Thymus (tissue), 11 donors: ENCODE measurements around the gene VARS2. TPM values are rescaled to one million over a fixed set of nuclear protein-coding genes. Genes with fewer than 3 reads are reported as not detected.
"Not testable (repeated sequence)": the region's sequence is repeated elsewhere in the genome, so short reads cannot be mapped to it uniquely, and the experiment has no call there.

Experiments
- DNase-seq, 9 donors: peaks; one replicate each; pipeline ENCODE4 v3.0.0-alpha.2; 2013; ENCODE audit warnings: low spot score in 9 of 9, low read depth in 6 of 9, missing footprints in 1 of 9
- H3K27ac ChIP-seq, 2 donors: one replicate each; pipeline ENCODE4 v1.5.1; 2013; ENCODE audit warnings: control low read depth in 1 of 2, low read depth in 1 of 2, low read length in 1 of 2, mild to moderate bottlenecking in 1 of 2, moderate library complexity in 1 of 2
- H3K27me3 ChIP-seq, 2 donors: one replicate each; pipeline ENCODE4 v1.5.1; 2013; ENCODE audit warnings: low read length in 1 of 2; ENCODE audit not compliant: control insufficient read depth in 2 of 2, insufficient read depth in 1 of 2
- H3K36me3 ChIP-seq, 2 donors: one replicate each; pipeline ENCODE4 v1.5.1; 2013; ENCODE audit warnings: low read length in 1 of 2, mild to moderate bottlenecking in 1 of 2, moderate library complexity in 1 of 2; ENCODE audit not compliant: control insufficient read depth in 2 of 2, insufficient read depth in 2 of 2
- H3K4me1 ChIP-seq, 2 donors: one replicate each; pipeline ENCODE4 v1.5.1; 2013; ENCODE audit warnings: low read length in 2 of 2; ENCODE audit not compliant: control insufficient read depth in 2 of 2, insufficient read depth in 2 of 2
- H3K4me3 ChIP-seq, 2 donors: one replicate each; pipeline ENCODE4 v1.5.1; 2013; ENCODE audit warnings: low read length in 2 of 2, control low read depth in 1 of 2, mild to moderate bottlenecking in 1 of 2
- H3K9me3 ChIP-seq, 2 donors: one replicate each; pipeline ENCODE4 v1.5.1; 2013; ENCODE audit warnings: low read length in 1 of 2, mild to moderate bottlenecking in 1 of 2; ENCODE audit not compliant: control insufficient read depth in 2 of 2, insufficient read depth in 1 of 2
- WGBS: extraction: QIAGEN DNeasy Blood & Tissue Kit; methylation state at CpG from one replicate; pipeline ENCODE4 v1.1.7; 2013; 5-methylcytosine and 5-hydroxymethylcytosine counted together
- polyA plus RNA-seq: library from polyadenylated mRNA; stranded (reverse); fragments of 200-250 nt; gene quantifications from one replicate; pipeline ENCODE4 v1.2.3, GENCODE V29; 2013
- total RNA-seq: library from RNA; stranded (reverse); fragments of 120-200 nt; gene quantifications from one replicate; pipeline ENCODE4 v1.2.4, GENCODE V29; 2013
- donor health status: healthy.

Gene VARS2
- total and polyA plus RNA-seq, 2 donors: 30.3 to 40.4 TPM

GRCh38 chr6:30957716-30958115 lies 43.7 kb downstream of the VARS2 start:
- H3K9me3 ChIP-seq: peaks cover 0 to 4% of the 10 kb centered on the region in 2 donors
- no peaks in the 10 kb centered on the region for H3K36me3 ChIP-seq
- WGBS: 71% methylated on average over 2 of the region's 2 CpGs
- no peak for DNase-seq
- no peak overlapping the region for H3K27ac ChIP-seq
- H3K4me1 ChIP-seq: peaks cover 5 to 11% of the 10 kb centered on the region in 2 donors
- peaks cover 21 to 75% of the 10 kb centered on the region in 2 donors for H3K27me3 ChIP-seq
- no peak overlapping the region for H3K4me3 ChIP-seq

DNA sequence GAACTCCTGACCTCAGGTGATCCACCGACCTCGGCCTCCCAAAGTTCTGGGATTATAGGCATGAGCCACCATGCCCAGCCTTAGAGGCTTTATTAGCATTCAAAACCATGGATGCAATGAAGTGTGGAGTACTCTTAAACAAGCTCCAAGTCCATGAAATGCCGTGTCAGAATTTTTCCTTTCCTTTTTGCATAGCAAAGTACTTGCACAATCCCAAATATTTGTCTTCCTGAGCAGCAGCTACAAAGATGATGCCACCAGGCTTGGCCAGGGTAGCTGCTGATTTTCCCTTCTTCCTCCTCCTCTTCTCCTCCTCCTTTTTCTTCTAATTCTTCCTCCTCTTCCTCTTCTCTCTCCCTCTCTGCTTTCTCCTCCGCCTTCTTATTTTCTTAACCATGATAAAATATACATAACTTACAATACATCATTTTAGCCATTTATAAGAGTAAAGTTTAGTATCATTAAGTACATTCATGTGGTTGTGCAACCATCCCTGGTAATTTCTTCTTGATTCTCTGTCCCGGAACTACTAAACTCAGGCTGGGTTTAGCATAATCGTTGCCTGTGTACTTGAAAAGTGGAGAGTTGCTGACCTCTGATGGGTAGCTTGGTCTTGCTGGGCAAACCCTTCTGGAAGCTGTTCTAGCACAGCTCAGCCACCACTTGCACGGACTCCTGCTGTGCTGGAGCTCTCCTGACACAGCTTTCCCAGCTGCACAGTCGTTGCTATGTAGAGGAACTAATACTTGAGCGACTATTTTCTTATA lies 47.1 kb downstream of the VARS2 start:
- Histone ChIP-seq H3K9me3 (no peaks in the 10 kb centered on the region), H3K36me3 (no peaks in the 10 kb centered on the region), H3K4me3 (no peak overlapping the region), H3K4me1 (peaks cover 0 to 1% of the 10 kb centered on the region in 2 donors), H3K27me3 (peaks cover 10 to 62% of the 10 kb centered on the region in 2 donors), H3K27ac (no peak overlapping the region)
- 90% methylated on average over 9 of the region's 9 CpGs for WGBS
- DNase-seq: no peak

GRCh38 chr6:30962716-30963115 lies 48.7 kb downstream of the VARS2 start:
- H3K4me1 ChIP-seq: no peaks in the 10 kb centered on the region
- no peak overlapping the region for H3K4me3 ChIP-seq
- H3K36me3 ChIP-seq: no peaks in the 10 kb centered on the region
- H3K27me3 ChIP-seq: peaks cover 3 to 46% of the 10 kb centered on the region in 2 donors
- no peak for DNase-seq
- H3K9me3 ChIP-seq: no peaks in the 10 kb centered on the region
- no peak overlapping the region for H3K27ac ChIP-seq

- no peaks in the 10 kb centered on the region for H3K4me1 ChIP-seq
- no peaks in the 10 kb centered on the region for H3K9me3 ChIP-seq
- no peak for DNase-seq
- no peak overlapping the region for H3K4me3 ChIP-seq
- peaks cover 0 to 39% of the 10 kb centered on the region in 2 donors for H3K27me3 ChIP-seq
- WGBS: 97% methylated on average over 6 of the region's 6 CpGs
- H3K36me3 ChIP-seq: no peaks in the 10 kb centered on the region
- H3K27ac ChIP-seq: no peak overlapping the region
Observed at GRCh38 chr6:30963641-30964040, 49.6 kb downstream of the VARS2 start.

DNA sequence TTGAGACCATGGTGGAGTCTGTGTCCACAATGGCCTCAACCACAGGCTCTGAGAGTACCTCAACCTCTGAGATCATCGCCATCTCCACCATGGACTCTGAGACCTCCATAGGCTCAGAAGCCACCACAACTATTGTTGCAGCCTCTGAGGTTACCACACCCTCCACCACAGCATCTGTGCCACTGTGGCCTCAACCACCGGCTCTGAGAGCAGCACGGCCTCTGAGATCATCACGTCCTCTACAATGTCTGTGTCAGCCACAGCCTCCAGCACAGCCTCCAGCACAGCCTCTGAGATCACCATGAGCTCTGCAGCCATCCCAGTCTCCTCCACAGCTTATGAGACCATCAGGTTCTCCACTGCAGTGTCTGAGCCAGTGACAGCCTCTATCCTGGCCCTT lies 50.0 kb downstream of the VARS2 start:
- no peak for DNase-seq
- Histone ChIP-seq H3K36me3 (no peaks in the 10 kb centered on the region), H3K4me3 (no peak overlapping the region), H3K27me3 (peaks cover 0 to 34% of the 10 kb centered on the region in 2 donors), H3K4me1 (no peaks in the 10 kb centered on the region), H3K9me3 (no peaks in the 10 kb centered on the region), H3K27ac (no peak overlapping the region)
- WGBS: 72% methylated on average over 4 of the region's 4 CpGs

DNA sequence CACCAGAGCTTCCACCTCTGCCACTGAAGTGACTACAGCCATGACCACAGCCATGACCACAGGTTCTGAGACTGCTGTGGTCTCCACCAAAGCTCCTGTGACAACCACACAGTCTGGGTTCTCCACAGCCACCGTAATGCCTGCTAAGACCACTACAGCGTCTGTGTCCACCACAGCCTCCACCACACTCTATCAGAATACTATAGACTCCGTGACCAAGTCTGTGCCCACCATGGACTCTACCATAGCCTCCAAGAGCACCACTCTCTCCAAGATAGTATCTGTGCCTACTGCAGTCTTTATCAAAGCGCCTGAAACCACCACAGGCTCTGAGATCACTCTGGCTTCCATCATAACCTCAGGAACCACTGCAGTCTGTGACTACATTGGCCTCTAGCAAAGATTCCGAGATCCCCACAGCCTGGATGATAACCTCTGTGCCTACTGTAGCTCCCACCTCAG lies 51.1 kb downstream of the VARS2 start:
- no peak overlapping the region for H3K4me3 ChIP-seq
- no peak for DNase-seq
- peaks cover 0 to 30% of the 10 kb centered on the region in 2 donors for H3K27me3 ChIP-seq
- WGBS: 70% methylated on average over 5 of the region's 5 CpGs
- no peak overlapping the region for H3K27ac ChIP-seq
- no peaks in the 10 kb centered on the region for H3K4me1 ChIP-seq
- H3K36me3 ChIP-seq: no peaks in the 10 kb centered on the region
- no peaks in the 10 kb centered on the region for H3K9me3 ChIP-seq

DNA sequence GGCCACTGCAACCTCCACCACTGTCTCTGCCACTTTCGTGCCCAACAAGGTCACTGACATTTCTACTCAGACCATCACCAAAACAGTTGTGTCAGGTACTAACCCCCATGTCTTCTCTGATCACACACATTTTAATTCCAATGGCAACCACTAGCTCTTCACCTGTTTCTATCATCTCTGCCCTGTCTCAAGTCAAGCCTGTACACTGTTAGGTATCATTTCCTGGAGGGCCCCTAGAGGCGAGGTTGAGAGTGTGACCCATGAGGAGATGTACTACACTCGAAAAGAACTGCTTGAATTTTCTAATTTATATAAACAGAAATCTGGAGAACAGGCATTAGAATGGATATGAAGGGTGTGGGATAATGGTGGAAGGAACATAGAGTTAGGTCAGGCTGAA lies 52.1 kb downstream of the VARS2 start:
- no peaks in the 10 kb centered on the region for H3K36me3 ChIP-seq
- no peak for DNase-seq
- no peaks in the 10 kb centered on the region for H3K9me3 ChIP-seq
- WGBS: 62% methylated on average over 3 of the region's 3 CpGs
- no peaks in the 10 kb centered on the region for H3K4me1 ChIP-seq
- H3K27ac ChIP-seq: no peak overlapping the region
- peaks cover 0 to 27% of the 10 kb centered on the region in 2 donors for H3K27me3 ChIP-seq
- H3K4me3 ChIP-seq: no peak overlapping the region

GRCh38 chr6:30969171-30969570 lies 55.1 kb downstream of the VARS2 start:
- WGBS: 93% methylated on average over 6 of the region's 6 CpGs
- not testable (repeated sequence) for H3K4me3 ChIP-seq, H3K27ac ChIP-seq, H3K36me3 ChIP-seq, H3K4me1 ChIP-seq, H3K9me3 ChIP-seq, DNase-seq
- H3K27me3 ChIP-seq: peaks cover 0 to 13% of the 10 kb centered on the region in 2 donors

- Histone ChIP-seq H3K9me3 (no peaks in the 10 kb centered on the region), H3K4me3 (no peak overlapping the region), H3K36me3 (no peaks in the 10 kb centered on the region), H3K27ac (no peak overlapping the region), H3K4me1 (no peaks in the 10 kb centered on the region), H3K27me3 (peaks cover 0 to 4% of the 10 kb centered on the region in 2 donors)
- 90% methylated on average over 5 of the region's 5 CpGs for WGBS
- DNase-seq: no peak
Observed at GRCh38 chr6:30970946-30971345, 56.9 kb downstream of the VARS2 start.
